C4-2B (cell line): ENCODE data around the gene AUNIP.

Experiments used
- ZFX ChIP-seq: fragments of 450-650 bp; IDR thresholded peaks from 2 replicates; pipeline ENCODE4 v1.6.1; 2017
- TF ChIP-seq, protein P1 (sequence below): fragments of 450-650 bp; conservative IDR thresholded peaks from 2 replicates; pipeline ENCODE4 v1.5.1; 2017; ENCODE audit warnings: mild to moderate bottlenecking

DNA sequence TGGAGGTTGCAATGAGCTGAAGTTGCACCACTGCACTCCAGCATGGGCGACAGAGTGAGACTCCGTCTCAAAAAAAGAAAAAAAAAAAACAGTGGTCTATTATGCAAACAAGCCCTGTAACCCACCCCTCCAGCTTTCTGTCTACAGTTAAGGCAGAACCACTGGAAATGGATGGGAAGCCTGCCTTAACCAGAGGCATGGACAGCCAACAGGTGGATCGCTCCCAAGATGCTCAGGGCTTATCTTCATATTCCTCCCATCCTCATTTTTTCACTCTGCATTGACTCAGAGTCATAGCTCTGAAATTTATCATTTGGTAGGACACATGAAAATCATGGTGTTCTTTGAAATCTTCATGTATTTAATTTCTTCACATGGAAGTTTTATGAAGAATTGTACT lies 30.8 kb downstream of the AUNIP start:
- TF ChIP-seq, protein P1, sequence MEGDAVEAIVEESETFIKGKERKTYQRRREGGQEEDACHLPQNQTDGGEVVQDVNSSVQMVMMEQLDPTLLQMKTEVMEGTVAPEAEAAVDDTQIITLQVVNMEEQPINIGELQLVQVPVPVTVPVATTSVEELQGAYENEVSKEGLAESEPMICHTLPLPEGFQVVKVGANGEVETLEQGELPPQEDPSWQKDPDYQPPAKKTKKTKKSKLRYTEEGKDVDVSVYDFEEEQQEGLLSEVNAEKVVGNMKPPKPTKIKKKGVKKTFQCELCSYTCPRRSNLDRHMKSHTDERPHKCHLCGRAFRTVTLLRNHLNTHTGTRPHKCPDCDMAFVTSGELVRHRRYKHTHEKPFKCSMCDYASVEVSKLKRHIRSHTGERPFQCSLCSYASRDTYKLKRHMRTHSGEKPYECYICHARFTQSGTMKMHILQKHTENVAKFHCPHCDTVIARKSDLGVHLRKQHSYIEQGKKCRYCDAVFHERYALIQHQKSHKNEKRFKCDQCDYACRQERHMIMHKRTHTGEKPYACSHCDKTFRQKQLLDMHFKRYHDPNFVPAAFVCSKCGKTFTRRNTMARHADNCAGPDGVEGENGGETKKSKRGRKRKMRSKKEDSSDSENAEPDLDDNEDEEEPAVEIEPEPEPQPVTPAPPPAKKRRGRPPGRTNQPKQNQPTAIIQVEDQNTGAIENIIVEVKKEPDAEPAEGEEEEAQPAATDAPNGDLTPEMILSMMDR = no peak
- no peak for TF ChIP-seq ZFX
